Inferior parietal cortex (tissue), 1 donor: ENCODE results near the gene DRGX.

Experiments
- DNase-seq: peaks from one replicate; pipeline ENCODE4 v3.0.0-alpha.2; 2016; ENCODE audit errors: extremely low spot score

DRGX gene

GRCh38 chr10:49395741-49396665 lies at the start of gene DRGX:
Gene DRGX (minus strand): TSS chr10:49396089. CDS start chr10:49395440, 649 bp downstream.
- no peak for DNase-seq

GRCh38 chr10:49444349-49444748 lies 48.5 kb upstream of the DRGX start:
- no peak for DNase-seq

GRCh38 chr10:49442863-49443262 lies 47.0 kb upstream of the DRGX start:
- DNase-seq, result no peak

GRCh38 chr10:49441488-49442476 lies 45.9 kb upstream of the DRGX start:
- DNase-seq, result no peak

GRCh38 chr10:49435225-49435624 lies 39.3 kb upstream of the DRGX start:
- no peak for DNase-seq

- no peak for DNase-seq
These were observed 37.2 kb upstream of the DRGX start for GRCh38 chr10:49433069-49433468.

GRCh38 chr10:49431426-49431825 lies 35.5 kb upstream of the DRGX start:
- no peak for DNase-seq

GRCh38 chr10:49429458-49429857 lies 33.6 kb upstream of the DRGX start:
- no peak for DNase-seq

- DNase-seq, result no peak
These were observed 30.8 kb upstream of the DRGX start for GRCh38 chr10:49426490-49427360.

GRCh38 chr10:49419005-49419404 lies 23.1 kb upstream of the DRGX start:
- no peak for DNase-seq

- DNase-seq, result no peak
These were observed 22.4 kb upstream of the DRGX start for GRCh38 chr10:49418328-49418727.

- no peak for DNase-seq
These were observed 22.1 kb upstream of the DRGX start for GRCh38 chr10:49418053-49418326.

- no peak for DNase-seq
These were observed 21.6 kb upstream of the DRGX start for GRCh38 chr10:49417311-49418052.

GRCh38 chr10:49415846-49416245 lies 20.0 kb upstream of the DRGX start:
- DNase-seq, result no peak

- no peak for DNase-seq
These were observed 19.2 kb upstream of the DRGX start for GRCh38 chr10:49415109-49415508.

- DNase-seq, result no peak
These were observed 18.6 kb upstream of the DRGX start for GRCh38 chr10:49414496-49414895.

- no peak for DNase-seq
These were observed 16.7 kb upstream of the DRGX start for GRCh38 chr10:49412571-49412970.

- DNase-seq, result no peak
These were observed 14.6 kb upstream of the DRGX start for GRCh38 chr10:49410365-49411074.

GRCh38 chr10:49409755-49410154 lies 13.9 kb upstream of the DRGX start:
- DNase-seq, result no peak
